ENCODE data around the gene EFCAB12.

Gene EFCAB12

GRCh38 chr3:129418041-129418973 lies 10.1 kb downstream of the EFCAB12 start:
- 89% methylated on average over 12 of the region's 14 CpGs for WGBS

GRCh38 chr3:129417326-129417725 lies 11.1 kb downstream of the EFCAB12 start:
- Histone ChIP-seq H3K27me3 (ENCODE audit: control insufficient read depth in 1 of 2, insufficient read depth in 1 of 2, low read length in 2 of 2) (no peaks in the 10 kb centered on the region), H2BK15ac (ENCODE audit: low read depth, poor library complexity, severe bottlenecking) (no peak overlapping the region), H3K27ac (ENCODE audit: low read length, poor library complexity, severe bottlenecking) (no peak overlapping the region), H4K8ac (ENCODE audit: low read length) (no peak overlapping the region), H3K9me3 (ENCODE audit: control insufficient read depth, low read length) (no peaks in the 10 kb centered on the region), H3K4me2 (ENCODE audit: low read length, poor library complexity, severe bottlenecking) (no peak overlapping the region), H3K79me1 (replicated peaks; ENCODE audit: low read length, poor library complexity, severe bottlenecking) (no peaks in the 10 kb centered on the region), H3K4me1 (ENCODE audit: control insufficient read depth, insufficient read depth, low read depth, low read length) (peaks cover 10% of the 10 kb centered on the region), H2BK5ac (ENCODE audit: low read depth, low read length, poor library complexity, severe bottlenecking) (no peak overlapping the region), H2BK12ac (ENCODE audit: low read length in 2 of 2) (no peak overlapping the region), H3K36me3 (ENCODE audit: control insufficient read depth in 1 of 2, insufficient read depth in 2 of 2, low read depth in 1 of 2, low read length in 2 of 2) (no peaks in the 10 kb centered on the region), H3K14ac (ENCODE audit: low read length in 2 of 2) (no peak overlapping the region), H3K9ac (ENCODE audit: low read length) (no peak overlapping the region), H3K18ac (ENCODE audit: low read depth in 1 of 2, low read length in 2 of 2) (no peak overlapping the region), H2BK120ac (ENCODE audit: low read depth, low read length) (no peak overlapping the region), H3K23ac (ENCODE audit: low read length in 2 of 2) (no peak overlapping the region), H4K91ac (ENCODE audit: low read length) (no peak overlapping the region), H2AK5ac (ENCODE audit: low read length, severe bottlenecking) (no peak overlapping the region), H3K4ac (ENCODE audit: low read depth in 1 of 2, low read length in 2 of 2) (no peak overlapping the region), H2AFZ (ENCODE audit: low read depth, low read length) (no peak overlapping the region), H3K4me3 (ENCODE audit: insufficient read depth in 1 of 2, low read depth in 1 of 2, low read length in 2 of 2) (no peak overlapping the region)
- 36% methylated on average over 1 of the region's 1 CpG for WGBS
- DNase-seq = peak; percentile 94

More at GRCh38 chr3:129418041-129418973, 10.1 kb downstream of the EFCAB12 start:
- no peak overlapping the region for H3K14ac ChIP-seq (ENCODE audit: low read length in 2 of 2)
- no peaks in the 10 kb centered on the region for H3K9me3 ChIP-seq (ENCODE audit: control insufficient read depth, low read length)
- no peak overlapping the region for H3K4me2 ChIP-seq (ENCODE audit: low read length, poor library complexity, severe bottlenecking)
- H2BK12ac ChIP-seq (ENCODE audit: low read length in 2 of 2) = peak overlapping the region; percentile 75 to 84
- H3K4me3 ChIP-seq (ENCODE audit: insufficient read depth in 1 of 2, low read depth in 1 of 2, low read length in 2 of 2) = no peak overlapping the region
- peak overlapping the region; percentile 66 to 80 for H3K18ac ChIP-seq (ENCODE audit: low read depth in 1 of 2, low read length in 2 of 2)
- no peak overlapping the region for H2AFZ ChIP-seq (ENCODE audit: low read depth, low read length)
- H3K4ac ChIP-seq (ENCODE audit: low read depth in 1 of 2, low read length in 2 of 2) = peak overlapping the region; percentile 64 to 83
- peak overlapping the region; percentile 58 for H2BK15ac ChIP-seq (ENCODE audit: low read depth, poor library complexity, severe bottlenecking)
- H3K23ac ChIP-seq (ENCODE audit: low read length in 2 of 2) = peak overlapping the region in 1 of 2 experiments; percentile 14
- peak overlapping the region; percentile 80 for H4K8ac ChIP-seq (ENCODE audit: low read length)
- peak overlapping the region; percentile 76 for H2BK120ac ChIP-seq (ENCODE audit: low read depth, low read length)
- H3K27me3 ChIP-seq (ENCODE audit: control insufficient read depth in 1 of 2, insufficient read depth in 1 of 2, low read length in 2 of 2) = no peaks in the 10 kb centered on the region
- H2BK5ac ChIP-seq (ENCODE audit: low read depth, low read length, poor library complexity, severe bottlenecking) = no peak overlapping the region
- H3K4me1 ChIP-seq (ENCODE audit: control insufficient read depth, insufficient read depth, low read depth, low read length) = peaks cover 6% of the 10 kb centered on the region
- no peak overlapping the region for H3K9ac ChIP-seq (ENCODE audit: low read length)
- H3K79me1 ChIP-seq (replicated peaks; ENCODE audit: low read length, poor library complexity, severe bottlenecking) = no peaks in the 10 kb centered on the region
- H2AK5ac ChIP-seq (ENCODE audit: low read length, severe bottlenecking) = no peak overlapping the region
- H3K36me3 ChIP-seq (ENCODE audit: control insufficient read depth in 1 of 2, insufficient read depth in 2 of 2, low read depth in 1 of 2, low read length in 2 of 2) = no peaks in the 10 kb centered on the region
- no peak for DNase-seq
- no peak overlapping the region for H3K27ac ChIP-seq (ENCODE audit: low read length, poor library complexity, severe bottlenecking)
- H4K91ac ChIP-seq (ENCODE audit: low read length) = peak overlapping the region; percentile 85

GRCh38 chr3:129416415-129416814 lies 12.0 kb downstream of the EFCAB12 start:
- Histone ChIP-seq H3K27me3 (ENCODE audit: control insufficient read depth in 1 of 2, insufficient read depth in 1 of 2, low read length in 2 of 2) (no peaks in the 10 kb centered on the region), H3K79me1 (replicated peaks; ENCODE audit: low read length, poor library complexity, severe bottlenecking) (no peaks in the 10 kb centered on the region), H4K8ac (ENCODE audit: low read length) (peak overlapping the region; percentile 24), H2BK15ac (ENCODE audit: low read depth, poor library complexity, severe bottlenecking) (no peak overlapping the region), H3K9ac (ENCODE audit: low read length) (no peak overlapping the region), H2BK120ac (ENCODE audit: low read depth, low read length) (no peak overlapping the region), H3K9me3 (ENCODE audit: control insufficient read depth, low read length) (no peaks in the 10 kb centered on the region), H3K27ac (ENCODE audit: low read length, poor library complexity, severe bottlenecking) (no peak overlapping the region), H3K4me2 (ENCODE audit: low read length, poor library complexity, severe bottlenecking) (no peak overlapping the region), H2BK5ac (ENCODE audit: low read depth, low read length, poor library complexity, severe bottlenecking) (no peak overlapping the region), H3K14ac (ENCODE audit: low read length in 2 of 2) (no peak overlapping the region), H3K23ac (ENCODE audit: low read length in 2 of 2) (no peak overlapping the region), H2AK5ac (ENCODE audit: low read length, severe bottlenecking) (no peak overlapping the region), H3K4me3 (ENCODE audit: insufficient read depth in 1 of 2, low read depth in 1 of 2, low read length in 2 of 2) (no peak overlapping the region), H2BK12ac (ENCODE audit: low read length in 2 of 2) (peak overlapping the region in 1 of 2 experiments; percentile 43), H2AFZ (ENCODE audit: low read depth, low read length) (no peak overlapping the region), H3K4me1 (ENCODE audit: control insufficient read depth, insufficient read depth, low read depth, low read length) (peaks cover 12% of the 10 kb centered on the region), H3K4ac (ENCODE audit: low read depth in 1 of 2, low read length in 2 of 2) (no peak overlapping the region), H4K91ac (ENCODE audit: low read length) (no peak overlapping the region), H3K18ac (ENCODE audit: low read depth in 1 of 2, low read length in 2 of 2) (no peak overlapping the region), H3K36me3 (ENCODE audit: control insufficient read depth in 1 of 2, insufficient read depth in 2 of 2, low read depth in 1 of 2, low read length in 2 of 2) (no peaks in the 10 kb centered on the region)
- no peak for DNase-seq
- WGBS = 89% methylated on average over 3 of the region's 4 CpGs

- H3K4me1 ChIP-seq (ENCODE audit: control insufficient read depth, insufficient read depth, low read depth, low read length) = peaks cover 14% of the 10 kb centered on the region
- no peaks in the 10 kb centered on the region for H3K36me3 ChIP-seq (ENCODE audit: control insufficient read depth in 1 of 2, insufficient read depth in 2 of 2, low read depth in 1 of 2, low read length in 2 of 2)
- H3K14ac ChIP-seq (ENCODE audit: low read length in 2 of 2) = no peak overlapping the region
- H3K27me3 ChIP-seq (ENCODE audit: control insufficient read depth in 1 of 2, insufficient read depth in 1 of 2, low read length in 2 of 2) = no peaks in the 10 kb centered on the region
- no peak overlapping the region for H2AFZ ChIP-seq (ENCODE audit: low read depth, low read length)
- H3K9ac ChIP-seq (ENCODE audit: low read length) = no peak overlapping the region
- peak overlapping the region; percentile 81 for H2AK5ac ChIP-seq (ENCODE audit: low read length, severe bottlenecking)
- H2BK5ac ChIP-seq (ENCODE audit: low read depth, low read length, poor library complexity, severe bottlenecking) = no peak overlapping the region
- H3K27ac ChIP-seq (ENCODE audit: low read length, poor library complexity, severe bottlenecking) = no peak overlapping the region
- H3K18ac ChIP-seq (ENCODE audit: low read depth in 1 of 2, low read length in 2 of 2) = peak overlapping the region; percentile 17 to 49
- H4K8ac ChIP-seq (ENCODE audit: low read length) = no peak overlapping the region
- no peak overlapping the region for H2BK120ac ChIP-seq (ENCODE audit: low read depth, low read length)
- H3K23ac ChIP-seq (ENCODE audit: low read length in 2 of 2) = no peak overlapping the region
- H4K91ac ChIP-seq (ENCODE audit: low read length) = peak overlapping the region; percentile 60
- H3K4me3 ChIP-seq (ENCODE audit: insufficient read depth in 1 of 2, low read depth in 1 of 2, low read length in 2 of 2) = no peak overlapping the region
- H2BK12ac ChIP-seq (ENCODE audit: low read length in 2 of 2) = peak overlapping the region; percentile 79 to 88
- WGBS = 79% methylated on average over 5 of the region's 6 CpGs
- H3K79me1 ChIP-seq (replicated peaks; ENCODE audit: low read length, poor library complexity, severe bottlenecking) = no peaks in the 10 kb centered on the region
- H3K9me3 ChIP-seq (ENCODE audit: control insufficient read depth, low read length) = no peaks in the 10 kb centered on the region
- H2BK15ac ChIP-seq (ENCODE audit: low read depth, poor library complexity, severe bottlenecking) = no peak overlapping the region
- H3K4me2 ChIP-seq (ENCODE audit: low read length, poor library complexity, severe bottlenecking) = no peak overlapping the region
- H3K4ac ChIP-seq (ENCODE audit: low read depth in 1 of 2, low read length in 2 of 2) = peak overlapping the region; percentile 52 to 59
- DNase-seq = no peak
Observed at GRCh38 chr3:129415830-129416229, 12.6 kb downstream of the EFCAB12 start.
